RWPE2 (cell line): ENCODE measurements around the gene TSEN2.
A peak's percentile ranks its signal among the peaks of the same experiment; 100 is the strongest.
"Not testable (repeated sequence)": the region's sequence is repeated elsewhere in the genome, so short reads cannot be mapped to it uniquely, and the experiment has no call there.

ENCODE experiments used
- ATAC-seq: fragments of 200-7000 bp; cut with Tn5 transposase; 3 replicates; pipeline ENCODE4 v1.9.1; 2021; ENCODE audit warnings: low read depth
- DNase-seq: peaks from one replicate; pipeline ENCODE4 v3.0.0-alpha.2; 2020; ENCODE audit warnings: low spot score
- H3K27ac ChIP-seq: fragments of 450-650 bp; 2 replicates; pipeline ENCODE4 v1.5.1; 2017; ENCODE audit warnings: mild to moderate bottlenecking; ENCODE audit not compliant: poor library complexity, severe bottlenecking
- H3K27me3 ChIP-seq: fragments of 250-450 bp; sonication (Bioruptor Pico); 2 replicates; pipeline ENCODE4 v1.5.1; 2021; ENCODE audit warnings: mild to moderate bottlenecking, moderate library complexity; ENCODE audit not compliant: insufficient read depth, poor library complexity, severe bottlenecking
- H3K36me3 ChIP-seq: fragments of 250-450 bp; sonication (Bioruptor Pico); 2 replicates; pipeline ENCODE4 v1.5.1; 2020; ENCODE audit warnings: low read depth, mild to moderate bottlenecking, moderate library complexity
- H3K4me1 ChIP-seq: fragments of 250-450 bp; sonication (Bioruptor Pico); 2 replicates; pipeline ENCODE4 v1.5.1; 2021; ENCODE audit warnings: mild to moderate bottlenecking, moderate library complexity; ENCODE audit not compliant: insufficient read depth, poor library complexity, severe bottlenecking
- H3K4me3 ChIP-seq: fragments of 250-450 bp; sonication (Bioruptor Pico); 2 replicates; pipeline ENCODE4 v1.5.1; 2021; ENCODE audit warnings: mild to moderate bottlenecking, moderate library complexity; ENCODE audit not compliant: severe bottlenecking
- H3K9me3 ChIP-seq: fragments of 250-450 bp; sonication (Bioruptor Pico); 2 replicates; pipeline ENCODE4 v1.5.1; 2021; ENCODE audit warnings: mild to moderate bottlenecking, moderate library complexity; ENCODE audit not compliant: severe bottlenecking
- CTCF ChIP-seq: fragments of 450-650 bp; IDR thresholded peaks from one replicate; pipeline ENCODE4 v1.5.1; 2017; ENCODE audit warnings: mild to moderate bottlenecking, moderate library complexity; ENCODE audit not compliant: poor library complexity, severe bottlenecking

The TSEN2 gene

GRCh38 chr3:12467746-12468145 is 16.5 kb upstream of the TSEN2 start:
- TF ChIP-seq CTCF, result no peak
- peaks cover 10% of the 10 kb centered on the region for H3K4me1 ChIP-seq
- DNase-seq, result no peak
- H3K4me3 ChIP-seq, result no peak overlapping the region
- ATAC-seq, result no peak
- H3K36me3 ChIP-seq, result no peaks in the 10 kb centered on the region
- H3K27me3 ChIP-seq, result no peaks in the 10 kb centered on the region
- H3K27ac ChIP-seq, result no peak overlapping the region
- H3K9me3 ChIP-seq, result no peaks in the 10 kb centered on the region

GRCh38 chr3:12468276-12468675 is 16.0 kb upstream of the TSEN2 start:
- TF ChIP-seq CTCF, result no peak
- Histone ChIP-seq H3K4me1 (peaks cover 10% of the 10 kb centered on the region), H3K27ac (no peak overlapping the region), H3K36me3 (no peaks in the 10 kb centered on the region), H3K27me3 (no peaks in the 10 kb centered on the region), H3K9me3 (no peaks in the 10 kb centered on the region), H3K4me3 (no peak overlapping the region)
- no peak for DNase-seq
- ATAC-seq, result no peak

- no peak overlapping the region for H3K27ac ChIP-seq
Measured at GRCh38 chr3:12468757-12469156, 15.5 kb upstream of the TSEN2 start.

GRCh38 chr3:12469222-12469621 is 15.1 kb upstream of the TSEN2 start:
- H3K36me3 ChIP-seq, H3K4me1 ChIP-seq, DNase-seq, H3K9me3 ChIP-seq, H3K4me3 ChIP-seq, H3K27me3 ChIP-seq, ATAC-seq, H3K27ac ChIP-seq: not testable (repeated sequence)

More at GRCh38 chr3:12468757-12469156, 15.5 kb upstream of the TSEN2 start:
- TF ChIP-seq CTCF, result no peak
- Histone ChIP-seq H3K36me3 (no peaks in the 10 kb centered on the region), H3K27me3 (no peaks in the 10 kb centered on the region), H3K4me3 (no peak overlapping the region), H3K9me3 (no peaks in the 10 kb centered on the region), H3K4me1 (peaks cover 10% of the 10 kb centered on the region)
- ATAC-seq (no peak), DNase-seq (no peak)

- DNase-seq (no peak), ATAC-seq (peak; percentile 66)
- H3K27me3 ChIP-seq, result no peaks in the 10 kb centered on the region
- H3K36me3 ChIP-seq, result no peaks in the 10 kb centered on the region
- H3K4me3 ChIP-seq, result no peak overlapping the region
- H3K27ac ChIP-seq, result peak overlapping the region; percentile 24
- peaks cover 10% of the 10 kb centered on the region for H3K4me1 ChIP-seq
- no peaks in the 10 kb centered on the region for H3K9me3 ChIP-seq
- no peak for TF ChIP-seq CTCF
Measured at GRCh38 chr3:12470111-12470510, 14.2 kb upstream of the TSEN2 start.
